Activated effector memory CD4-positive, alpha-beta T cell treated with anti-CD3 and anti-CD28 coated beads, Interleukin-2, amount 50 U/mL, for 16 hours (primary cell): Measurements from ENCODE around the gene GTPBP8.
"Not testable (repeated sequence)": the region's sequence is repeated elsewhere in the genome, so short reads cannot be mapped to it uniquely, and the experiment has no call there.

Experiments
- DNase-seq: peaks from one replicate; pipeline ENCODE4 v3.0.0-alpha.2; 2020

GTPBP8 gene

GRCh38 chr3:113002037-113002436, 11.3 kb downstream of the GTPBP8 start:
- no peak for DNase-seq

GRCh38 chr3:113002679-113003078, 11.9 kb downstream of the GTPBP8 start:
- peak; percentile 74 for DNase-seq

- no peak for DNase-seq
Measured at GRCh38 chr3:113005611-113006010, 14.8 kb downstream of the GTPBP8 start.

- DNase-seq = no peak
Measured at GRCh38 chr3:113006359-113007056, 15.7 kb downstream of the GTPBP8 start.

GRCh38 chr3:113008117-113008516, 17.3 kb downstream of the GTPBP8 start:
- DNase-seq = no peak

GRCh38 chr3:113013593-113013992, 22.8 kb downstream of the GTPBP8 start:
- DNase-seq = no peak

GRCh38 chr3:113018536-113019181, 27.9 kb downstream of the GTPBP8 start:
- peak; percentile 63 for DNase-seq

- peak; percentile 94 for DNase-seq
Measured at GRCh38 chr3:113019182-113020137, 28.7 kb downstream of the GTPBP8 start.

GRCh38 chr3:113021471-113021870, 30.7 kb downstream of the GTPBP8 start:
- DNase-seq = no peak

- DNase-seq = no peak
Measured at GRCh38 chr3:113034011-113034410, 43.2 kb downstream of the GTPBP8 start.

- DNase-seq = no peak
Measured at GRCh38 chr3:113035387-113035982, 44.7 kb downstream of the GTPBP8 start.

- no peak for DNase-seq
Measured at GRCh38 chr3:113038328-113038727, 47.5 kb downstream of the GTPBP8 start.

GRCh38 chr3:113039546-113039945, 48.8 kb downstream of the GTPBP8 start:
- DNase-seq = no peak

- no peak for DNase-seq
Measured at GRCh38 chr3:113040231-113040630, 49.4 kb downstream of the GTPBP8 start.

- no peak for DNase-seq
Measured at GRCh38 chr3:113043686-113044085, 52.9 kb downstream of the GTPBP8 start.

GRCh38 chr3:113046186-113046965, 55.6 kb downstream of the GTPBP8 start:
- DNase-seq = not testable (repeated sequence)

GRCh38 chr3:113051302-113051711, 60.5 kb downstream of the GTPBP8 start:
- DNase-seq = peak; percentile 92
